ENCODE measurements around the gene PREPL.
"Not testable (repeated sequence)": the region's sequence is repeated elsewhere in the genome, so short reads cannot be mapped to it uniquely, and the experiment has no call there.

The PREPL gene

GRCh38 chr2:44361330-44362206 lies at the start of gene PREPL, which contains the start of gene CAMKMT:
PREPL (minus strand) TSS chr2:44361494; CDS start chr2:44346342, 15,152 bp downstream.
CAMKMT (plus strand) TSS chr2:44361947.
- peak; percentile 96 for DNase-seq

GRCh38 chr2:44398243-44398897 lies 37.1 kb upstream of the PREPL start:
- no peak for DNase-seq

- DNase-seq: no peak
These were observed 36.3 kb upstream of the PREPL start for GRCh38 chr2:44397447-44398175.

GRCh38 chr2:44392338-44392943 lies 31.1 kb upstream of the PREPL start:
- peak; percentile 71 for DNase-seq

- DNase-seq: peak; percentile 9
These were observed 28.6 kb upstream of the PREPL start for GRCh38 chr2:44389895-44390294.

GRCh38 chr2:44388877-44389276 lies 27.6 kb upstream of the PREPL start:
- peak; percentile 11 for DNase-seq

GRCh38 chr2:44385226-44385625 lies 23.9 kb upstream of the PREPL start:
- DNase-seq: not testable (repeated sequence)

GRCh38 chr2:44377486-44377885 lies 16.2 kb upstream of the PREPL start:
- no peak for DNase-seq

- DNase-seq: no peak
These were observed 11.0 kb upstream of the PREPL start for GRCh38 chr2:44372246-44372645.

GRCh38 chr2:44371445-44371844 lies 10.2 kb upstream of the PREPL start:
- DNase-seq: no peak

GRCh38 chr2:44369392-44369791 lies 8.1 kb upstream of the PREPL start:
- peak; percentile 1 for DNase-seq

GRCh38 chr2:44367591-44367990 lies 6.3 kb upstream of the PREPL start:
- no peak for DNase-seq

GRCh38 chr2:44364604-44365003 lies 3.3 kb upstream of the PREPL start:
- DNase-seq: no peak

- peak; percentile 51 for DNase-seq
These were observed 1.1 kb upstream of the PREPL start for GRCh38 chr2:44362207-44363015.

GRCh38 chr2:44360749-44361329 lies 455 bp downstream of the PREPL start:
- peak; percentile 64 for DNase-seq

- DNase-seq: peak; percentile 64
These were observed 2.8 kb downstream of the PREPL start for GRCh38 chr2:44358503-44358902.

GRCh38 chr2:44354761-44355160 lies 6.5 kb downstream of the PREPL start:
- no peak for DNase-seq

- DNase-seq: no peak
These were observed 8.8 kb downstream of the PREPL start for GRCh38 chr2:44352510-44352909.

GRCh38 chr2:44351676-44352075 lies 9.6 kb downstream of the PREPL start:
- no peak for DNase-seq

GRCh38 chr2:44351088-44351487 lies 10.2 kb downstream of the PREPL start:
- no peak for DNase-seq

GRCh38 chr2:44349506-44349905 lies 11.8 kb downstream of the PREPL start:
- no peak for DNase-seq

GRCh38 chr2:44348400-44348799 lies 12.9 kb downstream of the PREPL start:
- no peak for DNase-seq

Measured in NCI-H69 (cell line).